RCC 7860 (cell line): ENCODE data around the gene RBMY1B.
"Not testable (repeated sequence)": the region's sequence is repeated elsewhere in the genome, so short reads cannot be mapped to it uniquely, and the experiment has no call there.

Source experiments
- DNase-seq: peaks from one replicate; pipeline ENCODE4 v3.0.0-alpha.2; 2015; ENCODE audit warnings: low spot score
- FAIRE-seq: peaks from 2 replicates; lab custom pipeline; 2012; peaks lifted over from hg19 to GRCh38; lab: Jason Lieb, UNC

RBMY1B gene

DNA sequence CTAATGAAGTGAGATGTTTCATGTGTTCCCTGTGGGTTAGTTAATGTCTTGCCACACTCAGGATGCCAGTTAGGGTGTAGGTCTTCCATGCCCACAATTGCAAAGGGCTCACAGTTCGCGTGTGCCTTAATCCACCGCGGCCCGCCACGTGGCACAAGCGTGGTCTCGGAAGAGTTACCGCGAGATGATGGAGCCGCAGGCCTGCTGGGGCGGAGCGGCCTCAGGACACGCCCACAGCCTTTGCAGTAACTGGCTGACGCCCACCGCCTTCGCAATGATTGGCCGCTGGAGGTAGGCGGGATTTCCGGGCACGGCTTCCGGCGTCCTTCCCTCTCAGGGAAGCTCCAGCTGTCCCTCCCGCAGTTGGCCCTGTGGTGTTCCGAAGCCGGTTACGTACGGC lies at the start of gene RBMY1B:
TSS of gene RBMY1B (plus strand) at position 301 of the 400 bp plus-strand sequence. CDS start 2,013 bp downstream, outside the sequence.
- FAIRE-seq, DNase-seq: not testable (repeated sequence)

DNA sequence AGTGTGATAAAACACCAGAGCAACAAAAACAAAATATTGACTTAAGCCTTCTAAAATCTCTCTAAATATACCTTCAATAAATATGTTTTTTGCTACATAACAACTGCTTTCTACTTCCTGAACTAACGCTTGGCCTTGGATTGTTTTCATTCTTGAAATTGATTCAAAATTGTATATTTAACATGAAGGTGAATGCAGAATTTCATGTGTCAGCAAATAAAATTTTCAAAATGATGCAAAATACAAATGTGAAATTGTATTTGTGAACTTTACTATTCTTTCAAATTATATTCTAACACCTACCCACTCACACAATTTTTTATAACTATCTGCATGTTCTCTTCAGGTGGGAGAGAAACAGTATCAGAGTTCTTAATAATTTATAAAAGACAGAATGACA lies 48.2 kb upstream of the RBMY1B start:
- DNase-seq: not testable (repeated sequence)
- FAIRE-seq: peak; percentile 52

DNA sequence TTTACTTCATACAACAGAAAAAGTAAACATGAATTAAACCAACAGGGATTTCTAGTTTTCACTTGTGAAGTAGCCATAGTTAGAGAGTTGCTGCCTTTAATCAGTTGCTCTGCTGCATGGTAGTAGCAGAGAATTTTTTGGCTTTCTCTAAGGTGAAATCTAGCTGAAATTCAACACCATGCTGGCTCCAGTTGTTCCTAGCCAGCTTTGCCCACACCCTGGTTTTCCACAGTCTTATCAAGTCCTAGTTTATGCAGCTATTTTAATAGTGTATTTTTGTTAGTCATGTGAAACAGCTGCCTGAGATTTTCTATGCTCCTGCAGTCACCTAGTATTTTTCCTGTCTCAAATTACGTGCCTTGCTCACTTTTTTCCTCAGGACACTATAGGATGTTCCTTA lies 28.2 kb upstream of the RBMY1B start:
- FAIRE-seq (no peak), DNase-seq (no peak)

DNA sequence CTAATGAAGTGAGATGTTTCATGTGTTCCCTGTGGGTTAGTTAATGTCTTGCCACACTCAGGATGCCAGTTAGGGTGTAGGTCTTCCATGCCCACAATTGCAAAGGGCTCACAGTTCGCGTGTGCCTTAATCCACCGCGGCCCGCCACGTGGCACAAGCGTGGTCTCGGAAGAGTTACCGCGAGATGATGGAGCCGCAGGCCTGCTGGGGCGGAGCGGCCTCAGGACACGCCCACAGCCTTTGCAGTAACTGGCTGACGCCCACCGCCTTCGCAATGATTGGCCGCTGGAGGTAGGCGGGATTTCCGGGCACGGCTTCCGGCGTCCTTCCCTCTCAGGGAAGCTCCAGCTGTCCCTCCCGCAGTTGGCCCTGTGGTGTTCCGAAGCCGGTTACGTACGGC lies 23.4 kb downstream of the RBMY1B start, which contains the start of gene RBMY1A1:
TSS of gene RBMY1A1 (plus strand) at position 301 of the 400 bp plus-strand sequence. CDS start 2,013 bp downstream, outside the sequence.
- not testable (repeated sequence) for DNase-seq

DNA sequence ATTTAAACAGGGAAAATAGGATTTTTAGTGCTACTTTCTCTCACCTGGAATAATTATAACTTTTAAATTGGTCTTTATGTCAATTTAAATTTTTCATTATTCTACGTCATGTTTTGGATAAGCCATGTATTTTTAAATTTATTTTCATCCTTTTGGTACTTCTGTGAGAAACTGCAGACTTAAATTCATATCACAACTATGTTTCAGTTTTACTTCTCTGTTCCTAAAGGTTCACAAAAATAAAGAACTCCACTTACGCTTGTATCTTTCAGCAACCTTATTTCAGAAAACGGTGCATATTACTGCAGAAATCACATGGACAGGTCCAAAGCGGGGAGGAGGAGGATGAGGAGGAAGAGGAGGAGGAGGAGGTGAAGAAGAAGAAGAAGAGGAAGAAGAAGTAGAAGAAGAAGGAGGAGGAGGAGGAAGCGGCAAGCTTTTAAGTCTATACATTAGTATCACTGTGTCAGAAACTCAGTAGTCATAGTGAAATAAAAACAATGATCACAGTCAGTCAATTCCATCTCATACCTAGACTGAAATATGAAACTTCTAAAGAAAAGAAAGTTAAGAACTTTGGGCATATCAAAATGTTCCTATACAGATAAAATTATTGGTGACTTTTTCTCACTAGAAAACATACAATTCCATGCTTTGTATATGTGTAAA lies 48.3 kb downstream of the RBMY1B start:
- DNase-seq: not testable (repeated sequence)
- FAIRE-seq: peak; percentile 33

More for the DNA sequence above, 23.4 kb downstream of the RBMY1B start, which contains the start of gene RBMY1A1:
- not testable (repeated sequence) for FAIRE-seq
